Endodermal cell (in vitro differentiated cells): Measurements from ENCODE around the gene TMEM245. TPM values are rescaled to one million over a fixed set of nuclear protein-coding genes. Genes with fewer than 3 reads are reported as not detected.

ENCODE experiments used
- DNase-seq: peaks from one replicate; pipeline ENCODE4 v3.0.0-alpha.2; 2017
- H3K27ac ChIP-seq: 2 replicates; pipeline ENCODE4 v1.5.1; 2013; ENCODE audit warnings: mild to moderate bottlenecking, low read depth, low read length, moderate library complexity
- H3K27me3 ChIP-seq: 2 replicates; pipeline ENCODE4 v1.6.1; 2013; ENCODE audit warnings: mild to moderate bottlenecking, low read length, moderate library complexity; ENCODE audit not compliant: insufficient read depth, control insufficient read depth, poor library complexity, severe bottlenecking
- H3K36me3 ChIP-seq: 2 replicates; pipeline ENCODE4 v1.7.0; 2013; ENCODE audit warnings: mild to moderate bottlenecking, low read length, moderate library complexity; ENCODE audit not compliant: control insufficient read depth, insufficient read depth
- H3K4me1 ChIP-seq: one replicate; pipeline ENCODE4 v1.7.0; 2013; ENCODE audit warnings: low read length; ENCODE audit not compliant: control insufficient read depth, insufficient read depth
- H3K4me3 ChIP-seq: 2 replicates; pipeline ENCODE4 v1.5.1; 2013; ENCODE audit warnings: mild to moderate bottlenecking, low read length, moderate library complexity
- H3K9ac ChIP-seq: 2 replicates; pipeline ENCODE4 v1.6.1; 2013; ENCODE audit warnings: mild to moderate bottlenecking, low read length, moderate library complexity; ENCODE audit not compliant: poor library complexity, severe bottlenecking; ENCODE audit errors: extremely low read depth
- H3K9me3 ChIP-seq: 2 replicates; pipeline ENCODE4 v1.6.1; 2013; ENCODE audit warnings: mild to moderate bottlenecking, low read length, moderate library complexity; ENCODE audit not compliant: control insufficient read depth
- H3K27ac Mint-ChIP-seq: 2 replicates; pipeline ENCODE4 v1.8.0; 2020; ENCODE audit warnings: mixed read lengths
- H3K27me3 Mint-ChIP-seq: 2 replicates; pipeline ENCODE4 v1.8.0; 2021; ENCODE audit warnings: mild to moderate bottlenecking, mixed read lengths; ENCODE audit not compliant: insufficient read depth
- H3K36me3 Mint-ChIP-seq: 2 replicates; pipeline ENCODE4 v1.8.0; 2020; ENCODE audit warnings: low read depth, mixed read lengths
- H3K4me1 Mint-ChIP-seq: 2 replicates; pipeline ENCODE4 v1.8.0; 2020; ENCODE audit warnings: mixed read lengths
- H3K4me3 Mint-ChIP-seq: 2 replicates; pipeline ENCODE4 v1.8.0; 2020; ENCODE audit warnings: mild to moderate bottlenecking, moderate library complexity, mixed read lengths
- H3K9me3 Mint-ChIP-seq: 2 replicates; pipeline ENCODE4 v1.8.0; 2020; ENCODE audit warnings: mild to moderate bottlenecking, mixed read lengths
- WGBS, 2 experiments: methylation state at CpG; one replicate each; pipeline versions ENCODE4 v1.1.5 to v1.1.7; 2013; ENCODE audit warnings: missing lambda C conversion rate in 2 of 2, mixed read lengths in 1 of 2; ENCODE audit not compliant: insufficient coverage in 1 of 2, insufficient read length in 1 of 2; 5-methylcytosine and 5-hydroxymethylcytosine counted together
- total RNA-seq, 2 donors: library from RNA; stranded (reverse); fragmentation: NEBNext Ultra II Directional in 1 of 2; extraction: Animal tissue kit (Norgen Biotek cat#: 25700) in 1 of 2; gene quantifications; 2 replicates in 1 of 2; 3 replicates in 1 of 2; pipeline ENCODE4 v1.2.1, GENCODE V29; 2021
- TF ChIP-seq, protein P1 (sequence below): fragments of 200-600 bp; sonication (generic); conservative IDR thresholded peaks from 2 replicates; pipeline ENCODE4 v1.5.0; 2021; ENCODE audit warnings: antibody characterized with exemption, mild to moderate bottlenecking

TMEM245 gene
- total RNA-seq, 2 donors from 2014 or later: 42.8 to 55.0 TPM

GRCh38 chr9:109012009-109012875, 107.5 kb downstream of the TMEM245 start:
- peak overlapping the region; percentile 89 for H3K4me3 ChIP-seq
- H3K27me3 ChIP-seq: no peaks in the 10 kb centered on the region
- Mint-ChIP-seq H3K27ac (peak overlapping the region; percentile 93), H3K9me3 (no peaks in the 10 kb centered on the region), H3K27me3 (no peaks in the 10 kb centered on the region), H3K36me3 (peaks cover 10% of the 10 kb centered on the region), H3K4me3 (peak overlapping the region; percentile 91), H3K4me1 (peaks cover 38% of the 10 kb centered on the region)
- no peaks in the 10 kb centered on the region for H3K36me3 ChIP-seq
- H3K9me3 ChIP-seq: no peaks in the 10 kb centered on the region
- 4 to 6% methylated on average over 12 to 29 of the region's 29 CpGs for WGBS, 2 experiments
- peak overlapping the region; percentile 68 for H3K27ac ChIP-seq
- DNase-seq: peak; percentile 84
- peaks cover 11% of the 10 kb centered on the region for H3K4me1 ChIP-seq
- TF ChIP-seq, protein P1, sequence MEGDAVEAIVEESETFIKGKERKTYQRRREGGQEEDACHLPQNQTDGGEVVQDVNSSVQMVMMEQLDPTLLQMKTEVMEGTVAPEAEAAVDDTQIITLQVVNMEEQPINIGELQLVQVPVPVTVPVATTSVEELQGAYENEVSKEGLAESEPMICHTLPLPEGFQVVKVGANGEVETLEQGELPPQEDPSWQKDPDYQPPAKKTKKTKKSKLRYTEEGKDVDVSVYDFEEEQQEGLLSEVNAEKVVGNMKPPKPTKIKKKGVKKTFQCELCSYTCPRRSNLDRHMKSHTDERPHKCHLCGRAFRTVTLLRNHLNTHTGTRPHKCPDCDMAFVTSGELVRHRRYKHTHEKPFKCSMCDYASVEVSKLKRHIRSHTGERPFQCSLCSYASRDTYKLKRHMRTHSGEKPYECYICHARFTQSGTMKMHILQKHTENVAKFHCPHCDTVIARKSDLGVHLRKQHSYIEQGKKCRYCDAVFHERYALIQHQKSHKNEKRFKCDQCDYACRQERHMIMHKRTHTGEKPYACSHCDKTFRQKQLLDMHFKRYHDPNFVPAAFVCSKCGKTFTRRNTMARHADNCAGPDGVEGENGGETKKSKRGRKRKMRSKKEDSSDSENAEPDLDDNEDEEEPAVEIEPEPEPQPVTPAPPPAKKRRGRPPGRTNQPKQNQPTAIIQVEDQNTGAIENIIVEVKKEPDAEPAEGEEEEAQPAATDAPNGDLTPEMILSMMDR: no peak
- peak overlapping the region; percentile 88 for H3K9ac ChIP-seq

GRCh38 chr9:109011231-109011671, 108.5 kb downstream of the TMEM245 start:
- Histone ChIP-seq H3K9ac (peak overlapping the region; percentile 88), H3K27me3 (no peaks in the 10 kb centered on the region)
- H3K27ac Mint-ChIP-seq: no peak overlapping the region

DNA sequence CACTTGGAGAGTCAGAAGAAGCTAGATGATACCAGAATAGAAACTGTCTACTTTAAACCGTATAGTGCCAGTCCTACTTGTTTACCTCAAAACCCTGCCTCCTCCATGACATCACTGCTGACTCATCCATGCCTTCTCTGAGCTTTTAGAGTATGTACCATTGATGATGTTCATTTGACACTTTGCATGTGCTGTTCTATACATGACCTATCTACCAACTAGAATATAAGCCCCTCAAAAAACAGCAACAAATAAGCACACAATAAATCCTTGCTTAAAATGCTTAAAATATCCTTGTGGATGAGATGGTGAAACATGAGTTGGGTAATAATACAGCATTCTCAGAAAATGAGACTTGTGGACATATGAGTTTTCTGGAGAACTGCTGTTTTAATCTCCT, 109.0 kb downstream of the TMEM245 start:
- Histone ChIP-seq H3K27ac (no peak overlapping the region), H3K9me3 (no peaks in the 10 kb centered on the region), H3K36me3 (peaks cover 7% of the 10 kb centered on the region), H3K4me3 (peak overlapping the region; percentile 89), H3K27me3 (no peaks in the 10 kb centered on the region), H3K4me1 (peaks cover 3% of the 10 kb centered on the region), H3K9ac (no peak overlapping the region)
- peak overlapping the region; percentile 91 for H3K4me3 Mint-ChIP-seq
- peaks cover 30% of the 10 kb centered on the region for H3K4me1 Mint-ChIP-seq
- H3K9me3 Mint-ChIP-seq: no peaks in the 10 kb centered on the region
- no peak overlapping the region for H3K27ac Mint-ChIP-seq
- TF ChIP-seq, protein P1: no peak
- H3K36me3 Mint-ChIP-seq: peaks cover 20% of the 10 kb centered on the region
- WGBS, 2 experiments: 71 to 93% methylated on average over 1 of the region's 1 CpG
- no peaks in the 10 kb centered on the region for H3K27me3 Mint-ChIP-seq
- DNase-seq: no peak

More at GRCh38 chr9:109011231-109011671, 108.5 kb downstream of the TMEM245 start:
- H3K9me3 ChIP-seq: no peaks in the 10 kb centered on the region
- Mint-ChIP-seq H3K4me3 (peak overlapping the region; percentile 91), H3K36me3 (peaks cover 19% of the 10 kb centered on the region), H3K27me3 (no peaks in the 10 kb centered on the region), H3K4me1 (peaks cover 32% of the 10 kb centered on the region), H3K9me3 (no peaks in the 10 kb centered on the region)
- H3K4me3 ChIP-seq: peak overlapping the region; percentile 89
- peaks cover 3% of the 10 kb centered on the region for H3K4me1 ChIP-seq
- no peak for DNase-seq
- no peak overlapping the region for H3K27ac ChIP-seq
- H3K36me3 ChIP-seq: peaks cover 6% of the 10 kb centered on the region
- TF ChIP-seq, protein P1: no peak
